Ramos (cell line): ENCODE results near the gene PPP1R10.

ENCODE experiments used
- in situ Hi-C: fragments of 300-500 bp; cut with MboI; formaldehyde crosslinking; loops from one replicate; pipeline ENCODE4 v1.14.3; 2022; ENCODE audit warnings: low sequenced_read_pairs; ENCODE audit not compliant: unreplicated experiment

PPP1R10 gene

GRCh38 chr6:30562470-30563425 lies 54.3 kb downstream of the PPP1R10 start:
- in situ Hi-C loops = no loop called here

DNA sequence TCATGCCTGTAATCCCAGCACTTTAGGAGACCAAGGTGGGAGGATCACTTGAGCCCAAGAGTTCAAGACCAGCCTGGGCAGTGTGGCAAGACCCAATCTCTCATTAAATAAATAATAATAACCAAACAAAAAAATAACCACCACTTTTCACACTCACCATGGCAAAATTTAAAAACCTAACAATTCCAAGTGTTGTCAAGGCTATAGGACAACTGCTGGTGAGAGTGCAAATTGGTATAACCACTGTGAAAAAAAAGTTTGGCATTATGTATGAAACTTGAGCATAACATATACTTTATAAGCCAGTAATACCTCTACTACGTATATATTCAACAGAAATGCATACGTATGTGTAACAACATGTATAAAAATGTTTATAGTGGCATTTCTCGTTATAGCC lies 56.1 kb downstream of the PPP1R10 start:
- in situ Hi-C loops = no loop called here

DNA sequence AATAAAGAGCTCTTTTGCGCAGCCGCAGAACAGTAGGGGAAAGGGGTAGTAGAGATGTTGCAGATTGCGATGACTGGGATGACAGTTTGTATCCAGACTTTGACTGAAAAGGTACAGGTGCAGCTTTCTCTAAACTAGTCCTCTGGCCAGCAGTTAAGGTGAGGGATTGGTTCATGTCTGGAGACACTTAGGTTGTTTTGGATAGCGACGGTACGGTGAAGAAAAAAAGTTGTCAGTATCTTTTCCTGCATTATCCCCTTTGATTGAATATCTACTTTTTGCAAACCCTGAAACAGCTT lies 59.4 kb downstream of the PPP1R10 start:
- in situ Hi-C loops = no loop called here

- in situ Hi-C loops = no loop called here
Measured at GRCh38 chr6:30556906-30557682, 59.9 kb downstream of the PPP1R10 start, which contains the start of gene PRR3. Gene PRR3 (plus strand): TSS chr6:30557295. CDS start chr6:30557345, 50 bp downstream.

- in situ Hi-C loops = no loop called here
Measured at GRCh38 chr6:30556066-30556905, 60.8 kb downstream of the PPP1R10 start, which contains the start of gene GNL1. Gene GNL1 (minus strand): TSS chr6:30556489. CDS start chr6:30556203, 286 bp downstream.

DNA sequence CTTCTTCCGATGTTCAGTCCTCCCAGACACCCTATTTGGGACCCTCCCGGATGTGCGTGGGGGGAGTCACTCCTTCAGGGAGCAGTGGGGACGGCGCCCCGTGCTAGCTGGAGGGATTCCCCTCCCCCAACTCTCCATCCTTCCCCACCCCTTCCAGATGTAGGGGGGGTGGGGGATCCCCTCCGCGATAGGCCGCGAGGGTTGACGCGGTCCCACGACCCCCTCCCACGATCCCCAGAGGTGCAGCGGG lies 61.3 kb downstream of the PPP1R10 start:
- in situ Hi-C loops = no loop called here

DNA sequence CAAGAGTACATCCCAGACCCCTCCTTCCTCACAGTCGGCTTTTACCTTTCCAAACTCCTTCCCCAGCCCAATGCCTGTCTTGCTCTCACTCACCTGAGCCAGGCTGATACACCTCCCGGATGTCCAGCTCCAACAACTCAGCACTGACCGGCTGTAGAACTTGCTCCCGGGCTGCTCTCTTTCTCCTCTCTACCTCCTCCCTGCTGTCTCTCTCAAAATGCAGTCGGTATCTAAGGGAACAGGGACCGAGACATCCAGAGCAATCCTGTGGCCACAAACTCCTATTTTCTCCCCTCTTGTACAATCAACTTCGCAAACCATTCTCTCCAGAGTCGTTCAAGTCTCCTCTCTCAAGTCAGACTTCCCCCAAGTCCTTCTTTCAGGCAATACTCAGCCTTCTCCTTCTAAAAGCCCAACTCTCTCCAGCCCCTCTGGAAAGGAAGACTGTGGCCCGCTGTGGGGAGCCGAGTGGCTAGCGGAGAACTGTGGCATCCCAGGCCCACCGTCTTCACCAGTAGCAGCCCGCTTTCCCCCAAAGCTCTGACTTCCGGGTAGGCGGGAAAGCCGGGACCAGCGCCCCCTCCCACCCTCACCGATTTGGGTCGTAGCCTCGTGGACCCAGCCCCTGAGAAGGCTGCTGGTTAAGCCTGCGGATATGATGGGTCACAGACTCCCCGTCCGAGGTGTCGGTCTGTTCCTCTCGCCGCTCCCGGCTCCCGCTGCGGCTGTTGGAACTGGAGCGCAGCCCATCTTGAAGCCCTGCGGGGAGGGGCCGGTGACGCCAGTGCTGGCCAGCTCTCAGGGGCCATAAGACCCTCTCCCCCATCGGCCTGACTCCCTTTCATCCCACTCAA lies 61.9 kb downstream of the PPP1R10 start:
- in situ Hi-C loops = no loop called here

DNA sequence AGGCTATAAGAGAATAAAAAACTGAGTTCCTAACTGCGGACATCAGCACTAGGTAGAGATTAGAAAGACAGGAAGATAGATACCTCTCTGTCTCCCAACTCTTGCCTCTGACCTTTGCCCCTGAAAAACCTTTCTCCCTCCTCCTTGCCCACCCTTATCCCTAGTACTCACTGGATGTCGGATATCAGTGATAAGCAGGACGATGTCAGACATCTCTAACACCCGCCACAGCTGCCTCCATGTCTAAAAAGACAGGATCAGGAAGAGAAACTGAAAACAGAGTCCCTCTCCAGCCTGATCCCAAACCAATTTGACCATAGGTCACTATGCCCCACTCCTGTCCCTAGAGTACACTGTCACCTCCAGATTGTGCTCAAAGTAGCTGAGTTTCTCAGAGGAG lies 62.6 kb downstream of the PPP1R10 start:
- in situ Hi-C loops = no loop called here
